Rectal smooth muscle tissue (tissue), 1 donor: ENCODE measurements around the gene COQ10A.

ENCODE experiments used
- H3K27ac ChIP-seq: one replicate; pipeline ENCODE4 v1.7.0; 2013; ENCODE audit warnings: low read depth, low read length, inconsistent platforms
- H3K27me3 ChIP-seq: one replicate; pipeline ENCODE4 v1.7.0; 2013; ENCODE audit warnings: low read length; ENCODE audit not compliant: control insufficient read depth, insufficient read depth
- H3K36me3 ChIP-seq: one replicate; pipeline ENCODE4 v1.7.0; 2013; ENCODE audit warnings: low read length; ENCODE audit not compliant: control insufficient read depth, insufficient read depth
- H3K4me1 ChIP-seq: one replicate; pipeline ENCODE4 v1.7.0; 2013; ENCODE audit warnings: low read length; ENCODE audit not compliant: control insufficient read depth, insufficient read depth
- H3K4me3 ChIP-seq: one replicate; pipeline ENCODE4 v1.7.0; 2013; ENCODE audit warnings: low read length
- H3K9ac ChIP-seq: one replicate; pipeline ENCODE4 v1.7.0; 2013; ENCODE audit warnings: low read length

COQ10A gene

GRCh38 chr12:56230432-56231183, 36.1 kb upstream of the COQ10A start:
- Histone ChIP-seq H3K36me3 (no peaks in the 10 kb centered on the region), H3K27ac (no peak overlapping the region), H3K4me1 (no peaks in the 10 kb centered on the region), H3K9ac (no peak overlapping the region), H3K4me3 (peak overlapping the region; percentile 63), H3K27me3 (no peaks in the 10 kb centered on the region)

DNA sequence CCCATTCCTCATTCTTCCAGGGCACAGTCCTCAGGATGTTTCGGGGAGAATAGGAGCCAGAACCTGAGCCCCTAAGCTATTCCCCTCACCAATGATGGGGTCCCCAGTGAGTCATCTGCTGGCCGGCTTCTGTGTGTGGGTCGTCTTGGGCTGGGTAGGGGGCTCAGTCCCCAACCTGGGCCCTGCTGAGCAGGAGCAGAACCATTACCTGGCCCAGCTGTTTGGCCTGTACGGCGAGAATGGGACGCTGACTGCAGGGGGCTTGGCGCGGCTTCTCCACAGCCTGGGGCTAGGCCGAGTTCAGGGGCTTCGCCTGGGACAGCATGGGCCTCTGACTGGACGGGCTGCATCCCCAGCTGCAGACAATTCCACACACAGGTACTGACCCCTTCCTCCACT, 35.6 kb upstream of the COQ10A start:
- H3K27ac ChIP-seq = no peak overlapping the region
- no peaks in the 10 kb centered on the region for H3K27me3 ChIP-seq
- H3K36me3 ChIP-seq = no peaks in the 10 kb centered on the region
- H3K9ac ChIP-seq = no peak overlapping the region
- peak overlapping the region; percentile 63 for H3K4me3 ChIP-seq
- H3K4me1 ChIP-seq = no peaks in the 10 kb centered on the region

DNA sequence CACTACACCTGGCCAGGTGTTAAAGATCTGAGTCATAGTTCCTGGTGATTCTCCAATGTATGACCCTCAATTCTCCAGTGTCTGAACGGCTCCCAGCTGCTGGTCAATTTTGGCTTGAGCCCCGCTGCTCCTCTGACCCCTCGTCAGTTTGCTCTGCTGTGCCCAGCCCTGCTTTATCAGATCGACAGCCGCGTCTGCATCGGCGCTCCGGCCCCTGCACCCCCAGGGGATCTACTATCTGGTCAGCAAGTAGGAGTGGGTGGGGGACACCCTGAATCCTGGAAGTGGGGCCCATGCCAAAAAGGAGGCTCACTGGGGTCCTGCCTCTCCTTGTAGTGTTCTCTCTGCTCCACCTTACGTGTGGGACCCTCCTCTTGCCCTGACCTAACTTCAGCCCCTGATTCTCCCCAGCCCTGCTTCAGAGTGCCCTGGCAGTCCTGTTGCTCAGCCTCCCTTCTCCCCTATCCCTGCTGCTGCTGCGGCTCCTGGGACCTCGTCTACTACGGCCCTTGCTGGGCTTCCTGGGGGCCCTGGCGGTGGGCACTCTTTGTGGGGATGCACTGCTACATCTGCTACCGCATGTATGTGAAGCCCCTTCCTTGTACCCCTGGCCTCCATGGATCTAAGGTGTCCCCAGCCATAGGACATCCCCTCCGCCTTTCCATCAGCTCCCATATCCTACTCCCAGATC, 31.9 kb upstream of the COQ10A start:
- H3K4me3 ChIP-seq = no peak overlapping the region
- no peak overlapping the region for H3K27ac ChIP-seq
- no peaks in the 10 kb centered on the region for H3K27me3 ChIP-seq
- no peak overlapping the region for H3K9ac ChIP-seq
- peaks cover 14% of the 10 kb centered on the region for H3K36me3 ChIP-seq
- no peaks in the 10 kb centered on the region for H3K4me1 ChIP-seq

GRCh38 chr12:56236091-56236490, 30.7 kb upstream of the COQ10A start:
- H3K36me3 ChIP-seq = peaks cover 14% of the 10 kb centered on the region
- H3K27me3 ChIP-seq = no peaks in the 10 kb centered on the region
- H3K4me3 ChIP-seq = no peak overlapping the region
- no peak overlapping the region for H3K9ac ChIP-seq
- H3K4me1 ChIP-seq = no peaks in the 10 kb centered on the region
- no peak overlapping the region for H3K27ac ChIP-seq

GRCh38 chr12:56236985-56237384, 29.8 kb upstream of the COQ10A start:
- H3K36me3 ChIP-seq = peaks cover 17% of the 10 kb centered on the region

GRCh38 chr12:56237552-56237951, 29.2 kb upstream of the COQ10A start:
- no peak overlapping the region for H3K27ac ChIP-seq
- no peaks in the 10 kb centered on the region for H3K4me1 ChIP-seq
- no peaks in the 10 kb centered on the region for H3K27me3 ChIP-seq
- H3K36me3 ChIP-seq = peaks cover 22% of the 10 kb centered on the region
- H3K4me3 ChIP-seq = no peak overlapping the region
- H3K9ac ChIP-seq = no peak overlapping the region

More at GRCh38 chr12:56236985-56237384, 29.8 kb upstream of the COQ10A start:
- Histone ChIP-seq H3K4me3 (no peak overlapping the region), H3K4me1 (no peaks in the 10 kb centered on the region), H3K27me3 (no peaks in the 10 kb centered on the region), H3K9ac (no peak overlapping the region), H3K27ac (no peak overlapping the region)

DNA sequence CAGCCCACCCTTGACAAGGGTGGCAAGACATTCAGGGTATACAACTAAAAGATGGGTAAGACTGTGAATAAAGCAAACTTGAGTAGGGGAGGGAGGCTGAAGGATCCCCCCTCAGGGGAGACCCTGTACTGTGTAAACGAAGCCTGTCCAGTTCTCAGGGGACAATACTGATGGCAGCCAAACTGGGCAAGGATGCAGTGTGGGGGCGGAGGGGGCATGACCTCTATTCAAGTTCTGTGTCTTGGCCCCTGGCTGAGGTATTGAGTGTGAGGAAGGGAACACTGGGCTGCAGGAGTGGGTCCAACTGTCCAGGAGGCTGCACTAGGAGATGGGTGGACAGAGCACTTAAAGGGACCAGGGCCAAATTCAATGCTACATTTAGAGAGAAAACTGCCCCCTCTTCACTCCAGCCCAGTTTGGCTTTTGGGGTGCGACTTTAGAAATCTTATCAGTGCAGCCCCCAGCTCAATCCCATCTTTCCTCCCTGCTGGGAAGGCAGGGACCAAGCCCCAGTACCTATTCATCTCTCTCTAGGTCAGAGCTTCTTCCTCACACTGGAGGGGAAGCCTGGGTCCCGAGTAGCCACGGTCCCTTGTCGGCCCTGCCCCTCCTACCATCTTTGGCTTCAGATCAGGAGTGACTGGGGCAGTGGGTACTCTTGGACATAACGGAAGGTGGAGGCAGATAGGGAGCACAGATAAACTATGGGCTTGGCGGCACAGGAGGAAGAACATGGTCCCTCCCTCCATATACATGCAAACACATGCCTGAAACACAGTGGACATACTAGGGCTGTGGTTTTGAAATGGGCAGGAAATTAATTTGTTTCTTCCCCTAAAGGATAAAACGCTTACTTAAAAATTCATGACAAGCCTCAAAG, 25.1 kb upstream of the COQ10A start:
- Histone ChIP-seq H3K27ac (no peak overlapping the region), H3K36me3 (peaks cover 48% of the 10 kb centered on the region), H3K4me3 (no peak overlapping the region), H3K9ac (no peak overlapping the region), H3K4me1 (no peaks in the 10 kb centered on the region), H3K27me3 (no peaks in the 10 kb centered on the region)

DNA sequence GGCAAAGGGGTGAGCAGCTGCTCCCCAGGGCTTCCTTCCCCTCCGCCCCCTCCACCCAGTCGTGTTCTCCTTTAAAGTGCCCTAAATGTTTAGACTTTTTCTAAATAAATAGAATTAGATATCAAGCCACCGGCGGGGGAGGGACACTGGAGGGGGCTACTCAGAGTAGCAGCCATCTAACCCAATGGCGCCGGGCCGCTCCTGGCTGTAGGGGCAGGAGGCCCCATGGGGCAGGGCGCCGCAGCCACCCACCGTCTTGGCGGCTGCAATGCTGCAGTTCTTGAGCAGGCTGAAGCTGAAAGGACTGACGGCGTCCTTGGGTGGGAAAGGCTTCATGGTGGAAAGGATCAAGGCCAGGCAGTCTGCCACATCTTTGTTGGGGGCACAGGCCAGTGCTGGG, 23.8 kb upstream of the COQ10A start:
- Histone ChIP-seq H3K4me3 (no peak overlapping the region), H3K27ac (no peak overlapping the region), H3K36me3 (peaks cover 57% of the 10 kb centered on the region), H3K4me1 (no peaks in the 10 kb centered on the region), H3K27me3 (no peaks in the 10 kb centered on the region), H3K9ac (no peak overlapping the region)

GRCh38 chr12:56243731-56244181, 23.0 kb upstream of the COQ10A start:
- Histone ChIP-seq H3K27me3 (no peaks in the 10 kb centered on the region), H3K4me1 (no peaks in the 10 kb centered on the region), H3K9ac (no peak overlapping the region), H3K27ac (no peak overlapping the region), H3K4me3 (no peak overlapping the region), H3K36me3 (peaks cover 65% of the 10 kb centered on the region)

GRCh38 chr12:56244494-56244893, 22.2 kb upstream of the COQ10A start:
- Histone ChIP-seq H3K4me3 (no peak overlapping the region), H3K27ac (no peak overlapping the region), H3K27me3 (no peaks in the 10 kb centered on the region), H3K4me1 (no peaks in the 10 kb centered on the region), H3K36me3 (peaks cover 64% of the 10 kb centered on the region), H3K9ac (no peak overlapping the region)

GRCh38 chr12:56247923-56248322, 18.8 kb upstream of the COQ10A start:
- no peak overlapping the region for H3K4me3 ChIP-seq
- no peak overlapping the region for H3K27ac ChIP-seq
- H3K36me3 ChIP-seq = peaks cover 69% of the 10 kb centered on the region
- H3K4me1 ChIP-seq = no peaks in the 10 kb centered on the region
- no peaks in the 10 kb centered on the region for H3K27me3 ChIP-seq
- H3K9ac ChIP-seq = no peak overlapping the region

GRCh38 chr12:56248711-56249110, 18.0 kb upstream of the COQ10A start:
- Histone ChIP-seq H3K9ac (no peak overlapping the region), H3K36me3 (peaks cover 71% of the 10 kb centered on the region), H3K4me1 (no peaks in the 10 kb centered on the region), H3K4me3 (no peak overlapping the region), H3K27me3 (no peaks in the 10 kb centered on the region), H3K27ac (no peak overlapping the region)
